Aorta (tissue), 5 donors: Measurements from ENCODE around the gene TESK1. TPM values are rescaled to one million over a fixed set of nuclear protein-coding genes. Genes with fewer than 3 reads are reported as not detected.
A peak's percentile ranks its signal among the peaks of the same experiment; 100 is the strongest.
"Not testable (repeated sequence)": the region's sequence is repeated elsewhere in the genome, so short reads cannot be mapped to it uniquely, and the experiment has no call there.

Source experiments
- ATAC-seq: fragments of 200-7000 bp; cut with Tn5 transposase; one replicate; pipeline ENCODE4 v1.9.1; 2022; ENCODE audit warnings: moderate library complexity; ENCODE audit not compliant: low FRiP score
- DNase-seq, 2 donors: peaks; one replicate each; pipeline ENCODE4 v3.0.0-alpha.2; 2020
- H3K27ac ChIP-seq, 2 donors: one replicate each; pipeline ENCODE4 v1.5.1; 2013; ENCODE audit warnings: low read length in 2 of 2, mild to moderate bottlenecking in 2 of 2, moderate library complexity in 2 of 2, control low read depth in 1 of 2, inconsistent platforms in 1 of 2, low read depth in 1 of 2
- H3K27me3 ChIP-seq, 2 donors: one replicate each; pipeline ENCODE4 v1.6.1; 2013; ENCODE audit warnings: control low read depth in 1 of 2, low read length in 1 of 2, mild to moderate bottlenecking in 1 of 2, moderate library complexity in 1 of 2; ENCODE audit not compliant: insufficient read depth in 2 of 2, control insufficient read depth in 1 of 2
- H3K36me3 ChIP-seq, 2 donors: one replicate each; pipeline ENCODE4 v1.6.1; 2013; ENCODE audit warnings: control low read depth in 1 of 2, low read length in 1 of 2, mild to moderate bottlenecking in 1 of 2; ENCODE audit not compliant: insufficient read depth in 2 of 2, control insufficient read depth in 1 of 2
- H3K4me1 ChIP-seq, 2 donors: one replicate each; pipeline ENCODE4 v1.6.1; 2013; ENCODE audit warnings: low read length in 2 of 2, control low read depth in 1 of 2, mild to moderate bottlenecking in 1 of 2, moderate library complexity in 1 of 2; ENCODE audit not compliant: insufficient read depth in 2 of 2, control insufficient read depth in 1 of 2
- H3K4me3 ChIP-seq, 2 donors: one replicate each; pipeline ENCODE4 v1.5.1; 2013; ENCODE audit warnings: low read length in 2 of 2, control low read depth in 1 of 2, mild to moderate bottlenecking in 1 of 2
- H3K9me3 ChIP-seq: one replicate; pipeline ENCODE4 v1.6.1; 2013; ENCODE audit warnings: mild to moderate bottlenecking, low read length; ENCODE audit not compliant: control insufficient read depth
- WGBS, 2 donors: extraction: QIAGEN DNeasy Blood & Tissue Kit; methylation state at CpG; one replicate each; pipeline ENCODE4 v1.1.7; 2013; 5-methylcytosine and 5-hydroxymethylcytosine counted together
- intact Hi-C, 2 donors: fragments of 100-400 bp; cut with DNase I; formaldehyde crosslinking; loops; one replicate each; pipeline versions ENCODE4 v1.14.2 to v1.15.0; 2022
- polyA plus RNA-seq, 2 donors: library from polyadenylated mRNA; stranded (reverse); fragments of 200-250 nt; gene quantifications; one replicate each; pipeline ENCODE4 v1.2.3, GENCODE V29; 2013
- total RNA-seq, 2 donors: library from RNA; stranded (reverse); fragmentation: NEBNext Ultra II Directional; extraction: Animal tissue kit (Norgen Biotek cat#: 25700); gene quantifications; one replicate each; pipeline ENCODE4 v1.2.1, GENCODE V29; 2021
- donor health status: healthy with polysubstance abuse.
- donor health status: Bipolar disorder and iron deficiency.
- donor health status: DM: no; HTN: no; CAD: no.
- donor health status: DM: no; HTN: no; CAD: no.
- donor health status: DM: yes; HTN: yes; CAD: no.

The TESK1 gene
- total and polyA plus RNA-seq, 4 donors: 23.8 to 81.0 (median 55.2) TPM

- 95 to 96% methylated on average over 4 of the region's 4 CpGs for WGBS, 2 donors
- Histone ChIP-seq H3K9me3 (peaks cover 4% of the 10 kb centered on the region), H3K4me1 (no peaks in the 10 kb centered on the region), H3K4me3 (no peak overlapping the region), H3K27ac (no peak overlapping the region), H3K36me3 (no peaks in the 10 kb centered on the region), H3K27me3 (no peaks in the 10 kb centered on the region)
- DNase-seq (no peak), ATAC-seq (no peak)
- intact Hi-C loops: no loop called here
These were observed 10.6 kb upstream of the TESK1 start for GRCh38 chr9:35594471-35594870.

- DNase-seq, H3K4me1 ChIP-seq, H3K4me3 ChIP-seq, intact Hi-C loops, H3K27me3 ChIP-seq, H3K27ac ChIP-seq, H3K9me3 ChIP-seq, ATAC-seq, H3K36me3 ChIP-seq: not testable (repeated sequence)
- 92 to 96% methylated on average over 2 of the region's 2 CpGs for WGBS, 2 donors
These were observed 8.2 kb upstream of the TESK1 start for GRCh38 chr9:35596907-35597306.

- Histone ChIP-seq H3K27me3 (no peaks in the 10 kb centered on the region), H3K9me3 (peaks cover 3% of the 10 kb centered on the region), H3K36me3 (no peaks in the 10 kb centered on the region), H3K27ac (peak overlapping the region in 1 of 2 donors; percentile 1), H3K4me1 (no peaks in the 10 kb centered on the region), H3K4me3 (no peak overlapping the region)
- WGBS, 2 donors: 71 to 76% methylated on average over 11 of the region's 11 CpGs
- intact Hi-C loops: no loop called here
- DNase-seq (no peak), ATAC-seq (no peak)
These were observed 6.0 kb upstream of the TESK1 start for GRCh38 chr9:35598866-35599590.

- intact Hi-C loops: loop anchor here (5.0 kb wide), 2 partner anchors 33 to 108 kb away; partner anchors contain the start of gene RUSC2 (in 1 of the 2)
- 42 to 51% methylated on average over 14 of the region's 14 CpGs for WGBS, 2 donors
- H3K27me3 ChIP-seq: no peaks in the 10 kb centered on the region
- no peak overlapping the region for H3K4me3 ChIP-seq
- H3K36me3 ChIP-seq: no peaks in the 10 kb centered on the region
- no peak for ATAC-seq
- H3K4me1 ChIP-seq: no peaks in the 10 kb centered on the region
- H3K9me3 ChIP-seq: no peaks in the 10 kb centered on the region
- H3K27ac ChIP-seq: no peak overlapping the region
- peak in 1 of 2 donors; percentile 58 for DNase-seq
These were observed 5.1 kb upstream of the TESK1 start for GRCh38 chr9:35599763-35600604.

GRCh38 chr9:35603506-35603985, 1.5 kb upstream of the TESK1 start:
- H3K27me3 ChIP-seq: no peaks in the 10 kb centered on the region
- DNase-seq: peak; percentile 79 to 86
- no peaks in the 10 kb centered on the region for H3K4me1 ChIP-seq
- H3K36me3 ChIP-seq: peaks cover 0 to 3% of the 10 kb centered on the region in 2 donors
- no peaks in the 10 kb centered on the region for H3K9me3 ChIP-seq
- peak; percentile 44 for ATAC-seq
- WGBS, 2 donors: 0 to 1% methylated on average over 18 of the region's 18 CpGs
- peak overlapping the region in 1 of 2 donors; percentile 64 for H3K27ac ChIP-seq
- H3K4me3 ChIP-seq: peak overlapping the region in 1 of 2 donors; percentile 18
- intact Hi-C loops: loop anchor here (5.0 kb wide), 2 partner anchors 36 to 111 kb away; partner anchors contain the start of gene RUSC2 (in 1 of the 2)

- no peaks in the 10 kb centered on the region for H3K27me3 ChIP-seq
- WGBS, 2 donors: 0% methylated on average over 41 of the region's 41 CpGs
- H3K36me3 ChIP-seq: peaks cover 0 to 3% of the 10 kb centered on the region in 2 donors
- peak overlapping the region; percentile 1 to 89 for H3K4me3 ChIP-seq
- no peaks in the 10 kb centered on the region for H3K4me1 ChIP-seq
- peak; percentile 98 for ATAC-seq
- intact Hi-C loops: loop anchor here (2.0 to 5.0 kb wide), 4 partner anchors 37 to 129 kb away; partner anchors contain the start of genes CREB3 (in 1 of the 2), RUSC2 (in 1 of the 2) and TLN1 (in 1 of the 2)
- peak overlapping the region; percentile 2 to 66 for H3K27ac ChIP-seq
- no peaks in the 10 kb centered on the region for H3K9me3 ChIP-seq
- DNase-seq: peak; percentile 100
These were observed 980 bp upstream of the TESK1 start for GRCh38 chr9:35603986-35604577.

GRCh38 chr9:35605351-35606137, 482 bp downstream of the TESK1 start:
- H3K27me3 ChIP-seq: no peaks in the 10 kb centered on the region
- H3K4me1 ChIP-seq: no peaks in the 10 kb centered on the region
- H3K27ac ChIP-seq: no peak overlapping the region
- H3K4me3 ChIP-seq: peak overlapping the region; percentile 89 to 91
- DNase-seq (peak; percentile 61 to 79), ATAC-seq (no peak)
- H3K36me3 ChIP-seq: peaks cover 0 to 3% of the 10 kb centered on the region in 2 donors
- intact Hi-C loops: loop anchor here in 1 of 2 donors (2.0 to 5.0 kb wide), 3 partner anchors 41 to 127 kb away; partner anchors contain the start of genes CREB3 and TLN1
- H3K9me3 ChIP-seq: no peaks in the 10 kb centered on the region
- 0 to 1% methylated on average over 43 to 76 of the region's 76 CpGs for WGBS, 2 donors
